ENCODE measurements around the gene NELL1. TPM values are rescaled to one million over a fixed set of nuclear protein-coding genes. Genes with fewer than 3 reads are reported as not detected.

The NELL1 gene
- total RNA-seq, 2 experiments from 2014 or later: not detected

DNA sequence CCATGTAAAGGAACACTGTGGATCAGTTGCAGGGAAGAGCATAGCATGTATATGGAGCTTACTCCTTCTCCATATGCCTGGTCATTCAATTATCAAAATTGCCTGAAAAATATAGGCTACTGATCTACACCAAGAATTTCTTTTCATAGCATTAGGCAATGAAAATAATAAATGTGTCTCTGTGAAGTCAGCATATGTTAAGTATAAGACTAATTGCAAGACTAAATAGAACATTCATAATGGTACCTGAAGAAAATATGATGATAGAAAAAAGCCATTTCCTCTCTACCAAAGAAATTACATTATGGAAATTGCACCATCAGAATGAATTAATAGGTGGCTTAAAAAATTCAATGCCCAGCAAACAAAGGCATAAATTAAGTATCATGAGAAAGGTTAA is 584.7 kb downstream of the NELL1 start:
- no peak overlapping the region for H3K27ac ChIP-seq (ENCODE audit: low read depth in 1 of 2, low read length in 2 of 2)
- no peaks in the 10 kb centered on the region for H3K4me1 ChIP-seq (ENCODE audit: insufficient read depth, low read length)
- POLR2A ChIA-PET: no interaction called here
- DNase-seq (no peak), ATAC-seq (ENCODE audit: poor library complexity) (no peak)
- CTCF ChIA-PET: no interaction called here
- no peak overlapping the region for H3K4me3 ChIP-seq (ENCODE audit: low read length)
- TF ChIP-seq, protein P1, sequence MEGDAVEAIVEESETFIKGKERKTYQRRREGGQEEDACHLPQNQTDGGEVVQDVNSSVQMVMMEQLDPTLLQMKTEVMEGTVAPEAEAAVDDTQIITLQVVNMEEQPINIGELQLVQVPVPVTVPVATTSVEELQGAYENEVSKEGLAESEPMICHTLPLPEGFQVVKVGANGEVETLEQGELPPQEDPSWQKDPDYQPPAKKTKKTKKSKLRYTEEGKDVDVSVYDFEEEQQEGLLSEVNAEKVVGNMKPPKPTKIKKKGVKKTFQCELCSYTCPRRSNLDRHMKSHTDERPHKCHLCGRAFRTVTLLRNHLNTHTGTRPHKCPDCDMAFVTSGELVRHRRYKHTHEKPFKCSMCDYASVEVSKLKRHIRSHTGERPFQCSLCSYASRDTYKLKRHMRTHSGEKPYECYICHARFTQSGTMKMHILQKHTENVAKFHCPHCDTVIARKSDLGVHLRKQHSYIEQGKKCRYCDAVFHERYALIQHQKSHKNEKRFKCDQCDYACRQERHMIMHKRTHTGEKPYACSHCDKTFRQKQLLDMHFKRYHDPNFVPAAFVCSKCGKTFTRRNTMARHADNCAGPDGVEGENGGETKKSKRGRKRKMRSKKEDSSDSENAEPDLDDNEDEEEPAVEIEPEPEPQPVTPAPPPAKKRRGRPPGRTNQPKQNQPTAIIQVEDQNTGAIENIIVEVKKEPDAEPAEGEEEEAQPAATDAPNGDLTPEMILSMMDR (IDR thresholded peaks at IDR 0.05): no peak
- Mint-ChIP-seq H3K36me3 (ENCODE audit: low read depth) (no peaks in the 10 kb centered on the region), H3K4me1 (ENCODE audit: low read depth) (no peaks in the 10 kb centered on the region), H3K27ac (no peak overlapping the region), H3K27me3 (no peaks in the 10 kb centered on the region), H3K4me3 (no peak overlapping the region), H3K9me3 (peaks cover 13% of the 10 kb centered on the region)
- H3K9me3 ChIP-seq (ENCODE audit: control insufficient read depth in 1 of 2, insufficient read depth in 1 of 2, low read length in 2 of 2): no peaks in the 10 kb centered on the region
- intact Hi-C loops (cut with DNase I, micrococcal nuclease): no loop called here
- H3K27me3 ChIP-seq (ENCODE audit: control insufficient read depth in 1 of 2, insufficient read depth in 2 of 2, low read length in 2 of 2): no peaks in the 10 kb centered on the region
- H3K36me3 ChIP-seq (ENCODE audit: insufficient read depth, low read length): no peaks in the 10 kb centered on the region

DNA sequence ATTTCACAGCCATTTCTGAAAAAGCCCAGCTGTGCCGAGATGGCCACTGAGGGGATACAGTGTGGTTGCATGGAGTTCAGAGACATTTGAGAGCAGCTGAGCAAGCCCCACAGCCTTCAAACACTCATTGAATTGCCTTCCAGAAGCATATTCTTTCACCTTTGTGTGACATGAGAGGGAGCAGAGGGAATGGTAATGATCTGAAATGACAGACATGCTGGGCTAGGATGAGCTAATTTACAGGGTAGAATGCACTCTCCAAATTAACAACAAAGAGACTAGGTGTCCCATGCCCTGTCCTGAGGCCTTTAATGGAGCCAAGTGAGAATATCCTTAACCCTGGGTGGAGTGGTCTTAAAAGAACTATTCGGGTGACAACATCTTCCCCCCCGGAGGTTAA is 585.4 kb downstream of the NELL1 start:
- intact Hi-C loops (cut with DNase I, micrococcal nuclease): no loop called here

DNA sequence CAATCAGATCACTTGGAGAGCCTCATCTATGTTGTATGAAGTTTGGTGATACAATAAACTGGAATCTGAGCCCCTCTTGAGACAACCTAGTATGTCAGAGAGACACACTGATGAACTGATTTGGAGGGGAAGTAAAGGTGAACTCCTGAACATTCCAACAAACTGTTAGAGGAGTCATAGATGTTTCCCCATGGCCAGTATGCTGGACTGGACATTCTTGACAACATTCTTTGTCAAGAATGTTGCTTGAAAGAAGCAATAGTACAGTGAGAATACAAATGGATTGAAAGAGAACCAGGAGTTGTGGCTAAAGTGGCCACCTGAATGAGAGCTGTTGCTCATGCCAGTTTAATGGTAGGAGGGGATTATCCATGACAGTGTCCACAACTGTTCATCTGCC is 588.1 kb downstream of the NELL1 start:
- intact Hi-C loops (cut with DNase I, micrococcal nuclease): no loop called here
- H3K9me3 Mint-ChIP-seq: peaks cover 8% of the 10 kb centered on the region
- ChIA-PET POLR2A (no interaction called here), CTCF (no interaction called here)
- no peaks in the 10 kb centered on the region for H3K4me1 Mint-ChIP-seq (ENCODE audit: low read depth)
- ATAC-seq (ENCODE audit: poor library complexity) (no peak), DNase-seq (no peak)
- no peaks in the 10 kb centered on the region for H3K36me3 Mint-ChIP-seq (ENCODE audit: low read depth)
- Histone ChIP-seq H3K27me3 (ENCODE audit: control insufficient read depth in 1 of 2, insufficient read depth in 2 of 2, low read length in 2 of 2) (no peaks in the 10 kb centered on the region), H3K9me3 (ENCODE audit: control insufficient read depth in 1 of 2, insufficient read depth in 1 of 2, low read length in 2 of 2) (no peaks in the 10 kb centered on the region), H3K4me1 (ENCODE audit: insufficient read depth, low read length) (no peaks in the 10 kb centered on the region), H3K36me3 (ENCODE audit: insufficient read depth, low read length) (no peaks in the 10 kb centered on the region), H3K4me3 (ENCODE audit: low read length) (no peak overlapping the region), H3K27ac (ENCODE audit: low read depth in 1 of 2, low read length in 2 of 2) (no peak overlapping the region)
- H3K27me3 Mint-ChIP-seq: no peaks in the 10 kb centered on the region
- H3K27ac Mint-ChIP-seq: no peak overlapping the region
- H3K4me3 Mint-ChIP-seq: no peak overlapping the region
- TF ChIP-seq, protein P1 (IDR thresholded peaks at IDR 0.05): no peak

More for the DNA sequence above, 585.4 kb downstream of the NELL1 start:
- Histone ChIP-seq H3K4me3 (ENCODE audit: low read length) (no peak overlapping the region), H3K27ac (ENCODE audit: low read depth in 1 of 2, low read length in 2 of 2) (no peak overlapping the region), H3K9me3 (ENCODE audit: control insufficient read depth in 1 of 2, insufficient read depth in 1 of 2, low read length in 2 of 2) (no peaks in the 10 kb centered on the region), H3K4me1 (ENCODE audit: insufficient read depth, low read length) (no peaks in the 10 kb centered on the region), H3K27me3 (ENCODE audit: control insufficient read depth in 1 of 2, insufficient read depth in 2 of 2, low read length in 2 of 2) (no peaks in the 10 kb centered on the region), H3K36me3 (ENCODE audit: insufficient read depth, low read length) (no peaks in the 10 kb centered on the region)
- H3K4me3 Mint-ChIP-seq: no peak overlapping the region
- ChIA-PET CTCF (no interaction called here), POLR2A (no interaction called here)
- H3K27me3 Mint-ChIP-seq: no peaks in the 10 kb centered on the region
- ATAC-seq (ENCODE audit: poor library complexity) (no peak), DNase-seq (no peak)
- H3K4me1 Mint-ChIP-seq (ENCODE audit: low read depth): no peaks in the 10 kb centered on the region
- H3K36me3 Mint-ChIP-seq (ENCODE audit: low read depth): no peaks in the 10 kb centered on the region
- H3K27ac Mint-ChIP-seq: no peak overlapping the region
- TF ChIP-seq, protein P1 (IDR thresholded peaks at IDR 0.05): no peak
- H3K9me3 Mint-ChIP-seq: peaks cover 13% of the 10 kb centered on the region
